Mesothelial cell of epicardium (in vitro differentiated cells): Measurements from ENCODE around the gene PLCB1. TPM values are rescaled to one million over a fixed set of nuclear protein-coding genes. Genes with fewer than 3 reads are reported as not detected.

ENCODE experiments used
- DNase-seq, 2 experiments: peaks; one replicate each; pipeline ENCODE4 v3.0.0; 2021; ENCODE audit warnings: low spot score in 2 of 2; ENCODE audit not compliant: unreplicated experiment in 2 of 2
- H3K27ac Mint-ChIP-seq: 2 replicates; pipeline ENCODE4 v1.8.0; 2021; ENCODE audit warnings: mixed read lengths
- H3K27me3 Mint-ChIP-seq: 2 replicates; pipeline ENCODE4 v1.8.0; 2021; ENCODE audit warnings: low read depth, mixed read lengths
- H3K36me3 Mint-ChIP-seq: 2 replicates; pipeline ENCODE4 v1.8.0; 2021; ENCODE audit warnings: mixed read lengths
- H3K4me1 Mint-ChIP-seq: 2 replicates; pipeline ENCODE4 v1.8.0; 2021; ENCODE audit warnings: mixed read lengths
- H3K4me3 Mint-ChIP-seq: 2 replicates; pipeline ENCODE4 v1.8.0; 2021; ENCODE audit warnings: mild to moderate bottlenecking, moderate library complexity, mixed read lengths
- H3K9me3 Mint-ChIP-seq: 2 replicates; pipeline ENCODE4 v1.8.0; 2021; ENCODE audit warnings: mixed read lengths
- CTCF ChIP-seq: fragments of 200-600 bp; sonication (generic); IDR thresholded peaks from one replicate; pipeline ENCODE4 v1.5.0; 2021; ENCODE audit warnings: antibody characterized with exemption; ENCODE audit not compliant: unreplicated experiment
- total RNA-seq: library from RNA; stranded (reverse); gene quantifications from 3 replicates; pipeline ENCODE4 v1.2.1, GENCODE V29; 2021

Gene PLCB1
- total RNA-seq, 1 donor from 2014 or later = 41.5 TPM

GRCh38 chr20:8540466-8540865 lies 408.4 kb downstream of the PLCB1 start:
- no peak overlapping the region for H3K4me3 Mint-ChIP-seq
- TF ChIP-seq CTCF = no peak
- DNase-seq = no peak
- H3K9me3 Mint-ChIP-seq = no peaks in the 10 kb centered on the region
- peaks cover 13% of the 10 kb centered on the region for H3K27me3 Mint-ChIP-seq
- H3K36me3 Mint-ChIP-seq = no peaks in the 10 kb centered on the region
- H3K27ac Mint-ChIP-seq = no peak overlapping the region
- no peaks in the 10 kb centered on the region for H3K4me1 Mint-ChIP-seq

- peaks cover 13% of the 10 kb centered on the region for H3K27me3 Mint-ChIP-seq
- H3K27ac Mint-ChIP-seq = no peak overlapping the region
- no peak overlapping the region for H3K4me3 Mint-ChIP-seq
- no peaks in the 10 kb centered on the region for H3K9me3 Mint-ChIP-seq
- no peak for TF ChIP-seq CTCF
- no peak for DNase-seq
- H3K4me1 Mint-ChIP-seq = peaks cover 3% of the 10 kb centered on the region
- H3K36me3 Mint-ChIP-seq = no peaks in the 10 kb centered on the region
These were observed 410.0 kb downstream of the PLCB1 start for GRCh38 chr20:8542110-8542486.

GRCh38 chr20:8545212-8545611 lies 413.1 kb downstream of the PLCB1 start:
- TF ChIP-seq CTCF = no peak
- Mint-ChIP-seq H3K9me3 (no peaks in the 10 kb centered on the region), H3K27me3 (peaks cover 8% of the 10 kb centered on the region), H3K4me1 (peaks cover 3% of the 10 kb centered on the region), H3K4me3 (no peak overlapping the region), H3K36me3 (no peaks in the 10 kb centered on the region), H3K27ac (no peak overlapping the region)
- DNase-seq = no peak

- Mint-ChIP-seq H3K27me3 (peaks cover 6% of the 10 kb centered on the region), H3K4me1 (peaks cover 3% of the 10 kb centered on the region), H3K36me3 (no peaks in the 10 kb centered on the region), H3K4me3 (no peak overlapping the region), H3K27ac (no peak overlapping the region), H3K9me3 (no peaks in the 10 kb centered on the region)
- TF ChIP-seq CTCF = no peak
- DNase-seq = no peak
These were observed 415.1 kb downstream of the PLCB1 start for GRCh38 chr20:8547035-8547650.

- no peaks in the 10 kb centered on the region for H3K9me3 Mint-ChIP-seq
- H3K27me3 Mint-ChIP-seq = peaks cover 6% of the 10 kb centered on the region
- H3K27ac Mint-ChIP-seq = no peak overlapping the region
- H3K4me3 Mint-ChIP-seq = no peak overlapping the region
- H3K4me1 Mint-ChIP-seq = peaks cover 3% of the 10 kb centered on the region
- TF ChIP-seq CTCF = no peak
- no peak for DNase-seq
- H3K36me3 Mint-ChIP-seq = no peaks in the 10 kb centered on the region
These were observed 416.0 kb downstream of the PLCB1 start for GRCh38 chr20:8547968-8548588.

- Mint-ChIP-seq H3K4me1 (peaks cover 3% of the 10 kb centered on the region), H3K27me3 (peaks cover 6% of the 10 kb centered on the region), H3K27ac (no peak overlapping the region), H3K36me3 (no peaks in the 10 kb centered on the region), H3K9me3 (peaks cover 2% of the 10 kb centered on the region), H3K4me3 (no peak overlapping the region)
- TF ChIP-seq CTCF = no peak
- DNase-seq = no peak
These were observed 417.1 kb downstream of the PLCB1 start for GRCh38 chr20:8549192-8549591.
